Activated T-cell treated with anti-CD3 and anti-CD28 coated beads for 48 hours (primary cell): ENCODE results near the gene NFATC2.

ENCODE experiments used
- DNase-seq: peaks from one replicate; pipeline ENCODE4 v3.0.0-alpha.2; 2020; ENCODE audit warnings: low read depth

NFATC2 gene

GRCh38 chr20:51412333-51412871 is 130.1 kb downstream of the NFATC2 start:
- DNase-seq = no peak

- no peak for DNase-seq
Observed at GRCh38 chr20:51411870-51412269, 130.6 kb downstream of the NFATC2 start.

- no peak for DNase-seq
Observed at GRCh38 chr20:51410586-51411325, 131.8 kb downstream of the NFATC2 start.

- DNase-seq = no peak
Observed at GRCh38 chr20:51409192-51409880, 133.2 kb downstream of the NFATC2 start.

- DNase-seq = peak; percentile 83
Observed at GRCh38 chr20:51404297-51405060, 138.0 kb downstream of the NFATC2 start.

GRCh38 chr20:51403466-51404220 is 138.9 kb downstream of the NFATC2 start:
- DNase-seq = no peak

- DNase-seq = no peak
Observed at GRCh38 chr20:51402201-51402600, 140.3 kb downstream of the NFATC2 start.

- no peak for DNase-seq
Observed at GRCh38 chr20:51401496-51401895, 141.0 kb downstream of the NFATC2 start.

- peak; percentile 62 for DNase-seq
Observed at GRCh38 chr20:51400051-51400926, 142.2 kb downstream of the NFATC2 start.

GRCh38 chr20:51399006-51399890 is 143.3 kb downstream of the NFATC2 start:
- no peak for DNase-seq

- no peak for DNase-seq
Observed at GRCh38 chr20:51398552-51398951, 144.0 kb downstream of the NFATC2 start.

GRCh38 chr20:51398083-51398482 is 144.4 kb downstream of the NFATC2 start:
- DNase-seq = no peak

- DNase-seq = no peak
Observed at GRCh38 chr20:51397137-51397536, 145.4 kb downstream of the NFATC2 start.

GRCh38 chr20:51396365-51396909 is 146.1 kb downstream of the NFATC2 start:
- DNase-seq = no peak

GRCh38 chr20:51394706-51395105 is 147.8 kb downstream of the NFATC2 start:
- DNase-seq = no peak

GRCh38 chr20:51393571-51393970 is 148.9 kb downstream of the NFATC2 start:
- no peak for DNase-seq

GRCh38 chr20:51392614-51393186 is 149.8 kb downstream of the NFATC2 start:
- no peak for DNase-seq

- DNase-seq = no peak
Observed at GRCh38 chr20:51391926-51392325, 150.6 kb downstream of the NFATC2 start.
